Measurements from ENCODE around the gene CUL3.

- TF ChIP-seq CTCF (IDR thresholded peaks at IDR 0.05; ENCODE audit: low read depth, low read length) (no peak), EZH2phosphoT487 (IDR thresholded peaks at IDR 0.05; ENCODE audit: low read depth) (no peak)
These were observed 78.7 kb downstream of the CUL3 start for GRCh38 chr2:224506494-224506893.
